OCI-M1 (cell line): ENCODE measurements around the gene STRN4.
A peak's percentile ranks its signal among the peaks of the same experiment; 100 is the strongest.
"Not testable (repeated sequence)": the region's sequence is repeated elsewhere in the genome, so short reads cannot be mapped to it uniquely, and the experiment has no call there.

Experiments used
- DNase-seq: peaks from one replicate; lab custom pipeline; 2025; lab: John Stamatoyannopoulos, UW

Gene STRN4

DNA sequence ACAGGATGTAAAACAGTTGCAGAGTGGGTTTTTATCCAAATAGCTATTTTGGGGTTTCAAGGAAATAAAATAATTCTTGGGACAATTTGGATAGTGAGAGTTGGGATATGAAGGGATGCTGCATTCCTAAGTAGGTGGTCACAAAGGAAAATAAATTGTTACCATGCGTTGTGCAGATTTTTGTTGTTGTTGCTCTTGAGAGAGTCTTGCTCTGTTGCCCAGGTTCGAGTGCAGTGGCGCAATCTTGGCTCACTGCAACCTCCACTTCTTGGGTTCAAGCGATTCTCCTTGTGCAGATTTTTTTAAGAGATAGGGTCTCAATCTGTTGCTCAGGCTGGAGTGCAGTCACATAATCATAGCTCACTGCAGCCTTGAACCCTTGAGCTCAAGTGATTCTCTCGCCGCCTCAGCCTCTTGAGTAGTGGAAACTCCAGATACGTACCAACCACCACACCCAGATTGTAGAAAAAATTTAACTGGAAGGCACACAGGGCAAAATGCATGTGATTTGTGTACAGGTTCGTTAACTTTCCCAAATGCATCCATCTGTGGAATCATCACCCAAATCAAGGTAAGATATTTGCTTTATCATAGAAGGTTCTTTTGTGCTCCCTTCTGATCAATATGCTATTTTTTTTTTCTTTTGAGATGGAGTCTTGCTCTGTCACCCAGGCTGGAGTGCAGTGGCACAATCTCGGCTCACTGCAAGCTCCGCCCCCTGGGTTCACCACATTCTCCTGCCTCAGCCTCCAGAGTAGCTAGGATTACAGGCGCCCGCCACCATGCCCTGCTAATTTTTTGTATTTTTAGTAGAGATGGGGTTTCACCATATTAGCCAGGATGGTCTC, 26.1 kb upstream of the STRN4 start:
- peak; percentile 19 for DNase-seq

DNA sequence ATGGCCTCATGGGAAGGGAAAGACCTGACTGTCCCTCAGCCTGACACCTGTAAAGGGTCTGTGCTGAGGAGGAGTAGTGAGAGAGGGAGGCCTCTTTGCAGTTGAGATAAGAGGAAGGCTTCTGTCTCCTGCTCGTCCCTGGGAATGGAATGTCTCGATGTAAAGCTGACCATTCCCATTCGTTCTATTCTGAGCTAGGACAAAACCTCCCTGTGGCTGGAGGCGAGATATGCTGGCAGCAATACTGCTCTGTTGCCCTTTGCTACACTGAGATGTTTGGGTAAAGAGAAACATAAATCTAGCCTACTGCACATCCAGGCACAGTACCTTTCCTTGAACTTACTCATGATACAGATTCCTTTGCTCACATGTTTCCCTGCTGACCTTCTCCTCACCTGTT, 22.5 kb upstream of the STRN4 start:
- DNase-seq = not testable (repeated sequence)

DNA sequence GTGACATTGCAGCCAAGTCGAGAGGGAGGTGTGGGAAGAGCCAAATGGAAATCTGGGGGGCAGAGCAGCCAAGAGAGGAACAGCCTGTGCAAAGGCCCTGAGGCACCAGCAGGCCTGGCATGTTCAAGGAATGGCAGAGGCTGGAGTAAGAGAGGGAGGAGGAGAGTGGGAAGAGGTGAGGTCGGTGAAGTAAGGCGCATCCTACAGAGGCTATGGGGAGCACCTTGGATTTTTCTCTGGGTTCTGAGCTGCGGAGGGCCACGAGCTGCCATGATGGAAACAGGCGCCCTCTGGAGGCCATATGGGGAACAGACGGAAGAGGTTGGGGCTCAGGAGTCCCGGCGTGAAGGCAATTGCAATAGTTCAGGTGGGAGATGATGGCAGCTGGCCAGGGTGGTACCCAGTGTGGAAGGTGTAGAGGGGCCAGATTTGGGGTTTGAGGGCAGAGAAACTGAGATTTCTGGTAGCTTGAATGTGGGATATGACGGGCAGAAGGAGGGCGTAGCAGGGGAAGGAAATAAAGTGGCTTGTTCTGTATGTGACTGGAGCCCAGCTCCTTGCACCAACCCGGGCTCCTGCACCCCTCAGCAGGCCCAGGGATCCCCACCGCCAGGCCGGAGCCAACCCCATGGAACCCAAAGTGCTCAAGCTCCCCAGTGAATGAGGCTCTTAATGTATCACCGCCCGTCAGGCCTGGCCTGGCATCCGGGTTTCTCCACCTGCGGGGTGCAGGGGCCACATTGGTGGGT, 20.5 kb upstream of the STRN4 start:
- DNase-seq = peak; percentile 61

- no peak for DNase-seq
These were observed 18.6 kb upstream of the STRN4 start for GRCh38 chr19:46764817-46765291.

DNA sequence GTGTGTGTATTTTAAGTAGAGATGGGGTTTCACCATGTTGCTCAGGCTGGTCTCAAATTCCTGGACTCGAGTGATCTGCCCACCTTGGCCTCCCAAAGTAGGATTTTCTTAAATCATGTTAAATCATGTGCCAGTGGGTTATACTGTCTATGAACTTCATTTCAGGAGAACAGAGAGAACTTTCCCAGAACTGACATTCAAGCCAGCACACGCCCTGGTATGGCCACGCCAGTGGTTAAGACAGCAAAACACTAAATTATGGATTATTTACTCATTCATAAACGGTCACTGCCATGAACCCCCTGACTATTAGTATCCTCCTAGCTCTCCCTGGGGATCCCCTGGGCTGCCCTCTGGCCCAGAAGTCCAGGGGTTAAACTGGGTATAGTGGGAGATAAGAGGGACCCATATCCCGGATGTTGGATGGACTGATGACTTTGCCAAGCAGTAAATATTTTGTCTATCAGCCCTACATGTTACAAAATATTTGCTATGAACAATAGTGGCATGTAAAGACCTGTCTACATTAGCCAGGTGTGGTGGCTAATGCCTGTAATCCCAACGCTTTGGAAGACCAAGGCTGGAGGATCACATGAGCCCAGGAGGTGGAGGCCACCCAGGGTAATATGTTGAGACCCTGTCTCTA, 16.1 kb upstream of the STRN4 start:
- DNase-seq = no peak

DNA sequence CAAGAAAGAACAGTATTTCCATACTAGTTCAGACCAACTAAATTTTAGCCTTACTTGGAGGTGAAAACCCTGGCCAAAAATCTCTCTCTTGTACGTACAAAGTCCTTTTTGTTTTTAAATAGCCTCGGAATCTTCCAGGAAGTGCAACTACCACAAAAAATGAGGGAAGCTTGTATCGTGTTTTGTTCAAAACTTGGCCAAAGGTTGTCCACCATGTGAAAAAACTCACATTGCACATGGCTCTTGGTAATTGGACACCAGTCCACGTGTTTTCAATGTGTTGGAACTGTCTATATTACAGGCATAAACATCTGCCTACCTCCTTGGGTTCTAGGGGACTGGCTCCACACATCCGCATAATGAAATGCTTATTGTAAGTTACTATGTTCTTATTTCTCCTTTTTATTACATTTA, 15.2 kb upstream of the STRN4 start:
- DNase-seq = no peak

DNA sequence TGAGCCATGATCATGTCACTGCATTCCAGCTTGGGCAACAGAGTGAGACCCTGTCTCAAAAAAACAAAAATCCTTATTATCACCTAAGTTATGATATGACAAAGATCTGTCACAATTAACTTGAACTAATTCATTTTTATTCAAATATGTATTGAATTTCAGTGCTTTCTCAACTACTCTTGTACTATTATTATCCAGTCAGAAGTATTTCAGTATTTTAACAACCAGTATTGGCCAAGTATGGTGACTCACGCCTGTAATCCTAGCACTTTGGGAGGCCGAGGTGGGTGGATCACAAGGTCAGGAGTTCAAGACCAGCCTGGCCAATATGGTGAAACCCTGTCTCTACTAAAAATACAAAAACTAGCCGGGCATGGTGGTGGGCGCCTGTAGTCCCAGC, 14.6 kb upstream of the STRN4 start:
- DNase-seq = not testable (repeated sequence)

DNA sequence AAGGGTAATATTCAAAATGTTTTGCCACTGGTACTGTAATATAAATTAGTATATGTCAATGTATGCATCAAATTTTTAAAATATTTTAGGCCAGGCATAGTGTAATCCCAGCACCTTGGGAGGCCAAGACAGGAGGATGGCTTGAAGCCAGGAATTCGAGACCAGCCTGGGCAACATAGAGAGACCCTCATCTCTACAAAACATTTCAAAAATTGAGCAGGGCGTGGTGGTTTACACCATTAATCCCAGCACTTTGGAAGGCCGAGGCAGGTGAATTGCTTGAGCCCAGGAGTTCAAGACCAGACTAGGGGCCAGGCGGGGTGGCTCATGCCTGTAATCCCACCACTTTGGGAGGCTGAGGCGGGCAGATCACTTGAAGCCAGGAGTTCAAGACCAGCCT, 14.1 kb upstream of the STRN4 start:
- no peak for DNase-seq

DNA sequence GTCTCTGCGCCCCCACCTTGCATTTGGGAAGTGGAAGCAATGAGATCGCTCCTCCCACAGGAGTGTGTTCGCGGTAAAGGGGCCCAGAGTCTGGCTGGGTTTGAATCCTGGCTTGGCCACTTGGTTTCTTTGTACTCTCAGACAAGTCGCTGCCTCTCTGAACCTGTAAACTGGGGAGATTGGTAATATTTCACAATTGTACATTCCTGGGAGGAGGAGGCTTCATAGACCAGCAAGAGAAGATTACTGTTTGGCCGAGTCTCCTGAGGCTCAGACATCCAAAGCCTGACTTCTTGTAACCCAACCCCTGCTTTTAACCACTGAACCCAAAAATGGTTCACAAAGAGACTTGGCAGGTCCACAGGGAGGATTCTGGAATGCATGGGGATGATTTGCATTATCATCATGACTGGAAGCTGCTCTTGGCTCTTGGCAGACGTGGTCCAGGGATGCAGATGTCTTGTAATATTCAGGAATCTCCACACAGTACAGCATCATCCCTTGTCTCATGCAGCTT, 13.6 kb upstream of the STRN4 start:
- DNase-seq = no peak

- DNase-seq = no peak
These were observed 13.0 kb upstream of the STRN4 start for GRCh38 chr19:46759206-46759605.

DNA sequence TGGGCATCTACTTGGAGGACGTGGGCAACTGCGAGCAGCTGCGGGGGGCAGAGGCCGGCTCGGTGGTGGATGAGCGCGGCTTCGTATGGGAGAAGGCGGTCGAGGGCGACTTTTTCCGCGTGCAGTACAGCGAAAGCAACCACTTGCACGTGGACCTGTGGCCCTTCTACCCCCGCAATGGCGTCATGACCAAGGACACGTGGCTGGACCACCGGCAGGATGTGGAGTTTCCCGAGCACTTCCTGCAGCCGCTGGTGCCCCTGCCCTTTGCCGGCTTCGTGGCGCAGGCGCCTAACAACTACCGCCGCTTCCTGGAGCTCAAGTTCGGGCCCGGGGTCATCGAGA, 10.3 kb upstream of the STRN4 start:
- no peak for DNase-seq

DNA sequence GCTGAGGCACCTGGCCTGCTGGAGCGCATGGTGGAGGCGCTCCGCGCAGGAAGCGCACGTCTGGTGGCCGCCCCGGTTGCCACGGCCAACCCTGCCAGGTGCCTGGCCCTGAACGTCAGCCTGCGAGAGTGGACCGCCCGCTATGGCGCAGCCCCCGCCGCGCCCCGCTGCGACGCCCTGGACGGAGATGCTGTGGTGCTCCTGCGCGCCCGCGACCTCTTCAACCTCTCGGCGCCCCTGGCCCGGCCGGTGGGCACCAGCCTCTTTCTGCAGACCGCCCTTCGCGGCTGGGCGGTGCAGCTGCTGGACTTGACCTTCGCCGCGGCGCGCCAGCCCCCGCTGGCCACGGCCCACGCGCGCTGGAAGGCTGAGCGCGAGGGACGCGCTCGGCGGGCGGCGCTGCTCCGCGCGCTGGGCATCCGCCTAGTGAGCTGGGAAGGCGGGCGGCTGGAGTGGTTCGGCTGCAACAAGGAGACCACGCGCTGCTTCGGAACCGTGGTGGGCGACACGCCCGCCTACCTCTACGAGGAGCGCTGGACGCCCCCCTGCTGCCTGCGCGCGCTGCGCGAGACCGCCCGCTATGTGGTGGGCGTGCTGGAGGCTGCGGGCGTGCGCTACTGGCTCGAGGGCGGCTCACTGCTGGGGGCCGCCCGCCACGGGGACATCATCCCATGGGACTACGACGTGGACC, 9.7 kb upstream of the STRN4 start:
- no peak for DNase-seq

- DNase-seq = no peak
These were observed 9.0 kb upstream of the STRN4 start for GRCh38 chr19:46755077-46755852.

GRCh38 chr19:46753420-46754155, 7.3 kb upstream of the STRN4 start:
- peak; percentile 80 for DNase-seq

DNA sequence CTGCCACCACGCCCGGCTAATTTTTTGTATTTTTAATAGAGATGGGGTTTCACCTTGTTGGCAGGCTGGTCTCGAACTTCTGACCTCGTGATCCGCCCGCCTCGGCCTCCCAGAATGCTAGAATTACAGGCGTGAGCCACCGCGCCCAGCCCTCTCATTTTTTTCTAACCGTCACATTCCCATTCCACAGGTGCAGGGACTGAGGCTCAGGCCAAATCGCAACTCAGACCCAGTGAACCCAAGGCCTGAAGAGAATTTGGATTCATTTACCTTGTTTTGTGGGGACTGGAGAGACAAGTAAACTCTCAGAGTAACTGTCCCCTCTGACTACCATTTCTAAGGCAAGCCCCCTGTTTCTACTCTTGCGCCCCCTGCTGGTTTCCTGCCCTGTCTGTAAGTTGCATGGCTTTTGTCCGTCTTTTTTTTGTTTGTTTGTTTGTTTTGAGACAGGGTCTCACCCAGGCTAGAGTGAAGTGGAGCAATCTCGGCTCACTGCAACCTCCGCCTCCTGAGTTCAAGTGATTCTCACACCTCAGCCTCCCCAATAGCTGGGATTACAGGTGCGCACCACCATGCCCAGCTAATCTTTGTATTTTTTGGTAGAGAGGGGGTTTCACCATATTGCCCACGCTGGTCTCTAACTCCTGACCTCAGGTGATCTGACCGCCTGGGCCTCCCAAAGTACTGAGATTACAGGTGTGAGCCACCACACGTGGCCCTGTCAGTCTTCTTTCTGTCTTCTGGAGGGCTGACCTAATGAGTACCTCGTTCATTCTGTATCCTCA, 2.3 kb upstream of the STRN4 start:
- peak; percentile 86 for DNase-seq

DNA sequence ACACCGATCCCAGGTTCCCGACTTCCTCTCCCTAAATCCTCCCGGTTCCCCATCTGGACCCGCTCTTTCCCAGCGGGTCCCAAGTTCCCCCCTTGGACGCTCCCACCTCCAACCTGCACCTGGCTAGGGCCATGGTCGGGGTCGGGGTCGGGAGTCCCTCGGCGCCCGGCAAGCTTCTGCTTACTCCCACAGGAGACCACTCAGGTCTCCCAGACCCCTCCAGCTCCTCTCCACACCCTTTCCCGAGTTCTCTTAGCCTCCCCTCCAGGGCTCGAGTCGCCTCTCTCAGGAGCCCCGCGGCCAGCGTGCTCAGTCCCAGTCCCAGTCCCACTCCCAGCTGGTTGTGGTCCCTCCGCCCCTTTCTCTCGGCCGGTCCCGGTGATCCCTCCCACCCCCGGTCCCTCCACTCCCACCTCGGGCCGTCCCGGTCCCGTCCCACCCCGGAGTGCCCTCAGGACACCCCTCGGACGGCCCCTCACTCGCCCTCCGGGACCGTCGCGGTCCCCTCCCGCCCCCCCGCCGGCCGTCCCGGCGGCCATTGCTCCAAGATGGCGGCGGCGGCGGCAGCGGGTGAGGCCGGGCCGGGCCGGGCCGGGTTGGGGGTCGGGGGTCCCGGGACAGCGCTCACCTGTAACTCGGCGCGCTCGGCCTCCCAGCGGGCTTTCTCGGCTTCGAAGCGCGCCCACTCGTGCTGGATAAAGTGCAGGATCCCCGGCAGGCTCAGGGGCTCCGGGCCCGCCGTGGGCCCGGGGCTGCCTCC, 549 bp downstream of the STRN4 start, which contains the start of gene FKRP:
FKRP (plus strand) TSS at position 537 of the 760 bp plus-strand sequence. CDS start 9,394 bp downstream, outside the sequence.
- peak; percentile 69 for DNase-seq

- DNase-seq = no peak
These were observed 1.2 kb downstream of the STRN4 start for GRCh38 chr19:46745030-46745429.

DNA sequence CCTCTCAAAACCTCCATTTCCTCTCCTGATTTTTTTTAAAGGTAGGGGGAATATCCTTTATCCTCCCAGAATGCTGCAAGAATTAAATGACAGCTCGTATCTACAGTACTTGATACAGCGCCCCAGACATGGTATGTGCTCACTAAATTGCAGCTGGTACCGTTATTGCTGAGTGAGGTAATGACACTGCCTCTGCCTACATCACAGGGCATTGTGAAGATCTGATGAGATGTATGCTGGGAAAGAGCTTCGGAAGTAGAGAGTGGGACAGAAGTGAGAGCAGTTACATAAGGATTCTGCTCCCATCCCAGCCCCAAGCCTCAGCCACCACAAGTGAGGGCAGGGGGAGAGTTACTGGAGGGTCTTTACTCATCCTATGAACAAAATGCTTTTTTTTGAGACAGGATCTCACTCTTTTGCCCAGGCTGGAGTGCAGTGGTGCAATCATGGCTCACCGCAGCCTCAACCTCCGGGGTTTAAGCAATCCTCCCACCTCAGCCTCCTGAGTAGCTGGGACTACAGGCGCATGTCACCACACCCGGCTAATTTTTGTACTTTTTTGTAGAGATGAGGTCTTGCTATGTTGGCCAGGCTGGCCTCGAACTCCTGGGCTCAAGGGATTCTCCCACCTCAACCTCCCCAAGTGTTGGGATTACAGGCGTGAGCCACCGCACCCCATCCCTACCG, 2.1 kb downstream of the STRN4 start:
- no peak for DNase-seq
